PFSK-1 (cell line): ENCODE results near the gene LRCOL1.

ENCODE experiments used
- FOXP2 ChIP-seq: optimal IDR thresholded peaks from 2 replicates; pipeline ENCODE3; 2011; ENCODE audit warnings: borderline replicate concordance, control low read depth, inconsistent platforms; ENCODE audit not compliant: insufficient read depth; ENCODE audit errors: extremely low read length, extremely low read depth
- POLR2AphosphoS5 ChIP-seq: IDR thresholded peaks from 2 replicates; pipeline ENCODE4 v1.6.1; 2012; ENCODE audit warnings: low read depth, mild to moderate bottlenecking, control low read depth, low read length, moderate library complexity
- REST ChIP-seq, 2 experiments: IDR thresholded peaks; 2 replicates each; pipeline versions ENCODE4 v1.6.1 to v1.8.0; 2011 to 2012; ENCODE audit warnings: low read depth in 2 of 2, low read length in 2 of 2, control low read depth in 1 of 2, inconsistent platforms in 1 of 2, mild to moderate bottlenecking in 1 of 2, moderate library complexity in 1 of 2; ENCODE audit not compliant: insufficient read depth in 1 of 2
- SIN3A ChIP-seq: IDR thresholded peaks from 2 replicates; pipeline ENCODE4 v1.6.1; 2012; ENCODE audit warnings: mild to moderate bottlenecking, low read length, moderate library complexity, borderline replicate concordance; ENCODE audit not compliant: insufficient read depth
- TAF1 ChIP-seq: IDR thresholded peaks from 2 replicates; pipeline ENCODE4 v1.6.1; 2012; ENCODE audit warnings: low read length, control low read depth, borderline replicate concordance; ENCODE audit not compliant: insufficient read depth

LRCOL1 gene

GRCh38 chr12:132617822-132618682 lies 7.7 kb upstream of the LRCOL1 start:
- TF ChIP-seq FOXP2 = no peak
- peak; percentile 13 for TF ChIP-seq POLR2AphosphoS5

GRCh38 chr12:132617135-132617701 lies 6.8 kb upstream of the LRCOL1 start:
- TF ChIP-seq REST (IDR thresholded peaks at IDR 0.05; ENCODE audit: insufficient read depth in 1 of 2, low read depth in 2 of 2, low read length in 2 of 2) (no peak), SIN3A (no peak), POLR2AphosphoS5 (no peak), FOXP2 (no peak), TAF1 (no peak)

GRCh38 chr12:132615579-132616038 lies 5.2 kb upstream of the LRCOL1 start:
- TF ChIP-seq FOXP2 = no peak
- TF ChIP-seq REST (IDR thresholded peaks at IDR 0.05; ENCODE audit: insufficient read depth in 1 of 2, low read depth in 2 of 2, low read length in 2 of 2) = no peak
- no peak for TF ChIP-seq SIN3A
- TF ChIP-seq POLR2AphosphoS5 = no peak
- TF ChIP-seq TAF1 = no peak

- TF ChIP-seq SIN3A (no peak), POLR2AphosphoS5 (peak; percentile 66), REST (IDR thresholded peaks at IDR 0.05; ENCODE audit: insufficient read depth in 1 of 2, low read depth in 2 of 2, low read length in 2 of 2) (no peak), TAF1 (no peak)
Observed at GRCh38 chr12:132614861-132615578, 4.6 kb upstream of the LRCOL1 start.

GRCh38 chr12:132614029-132614428 lies 3.6 kb upstream of the LRCOL1 start:
- no peak for TF ChIP-seq FOXP2
- TF ChIP-seq POLR2AphosphoS5 = no peak
- no peak for TF ChIP-seq SIN3A
- TF ChIP-seq REST (IDR thresholded peaks at IDR 0.05; ENCODE audit: insufficient read depth in 1 of 2, low read depth in 2 of 2, low read length in 2 of 2) = no peak
- no peak for TF ChIP-seq TAF1
